ENCODE measurements around the gene OBP2B. TPM values are rescaled to one million over a fixed set of nuclear protein-coding genes. Genes with fewer than 3 reads are reported as not detected.
"Not testable (repeated sequence)": the region's sequence is repeated elsewhere in the genome, so short reads cannot be mapped to it uniquely, and the experiment has no call there.

OBP2B gene
- total RNA-seq, 1 experiment from 2014 or later = not detected

DNA sequence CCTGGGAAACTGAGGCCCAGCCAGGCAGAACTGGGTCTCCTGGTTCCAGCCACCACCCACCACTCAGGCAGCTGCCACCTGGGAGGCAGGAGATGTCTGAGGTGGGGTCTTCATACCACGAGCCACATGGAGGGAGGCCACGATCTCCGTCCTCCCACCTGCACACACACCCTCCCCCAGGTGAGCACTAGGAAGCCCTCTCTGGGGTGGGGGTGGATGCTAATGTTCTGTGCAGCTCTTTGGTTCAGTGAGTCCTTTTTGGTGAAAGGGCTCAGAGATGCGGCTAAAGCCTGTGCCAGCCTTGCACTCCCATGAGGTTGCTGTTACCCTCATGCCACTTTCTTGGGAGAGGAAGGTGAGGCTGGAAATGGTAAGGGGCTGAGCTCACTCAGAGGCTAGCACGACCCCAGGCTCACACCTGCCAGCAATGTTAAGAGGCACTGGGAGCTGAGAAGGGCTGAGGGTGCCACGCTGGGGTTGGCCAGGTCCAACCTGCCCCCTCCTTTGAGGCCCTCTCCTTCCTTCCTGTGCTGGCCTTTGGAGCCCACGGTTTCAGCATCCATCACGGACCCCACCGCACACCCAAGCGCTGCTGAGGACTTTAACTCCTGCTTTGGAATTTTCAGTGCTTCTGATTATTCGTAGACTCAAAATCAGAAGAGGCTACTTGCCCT is 26.6 kb upstream of the OBP2B start:
- no peak for DNase-seq (ENCODE audit: unreplicated experiment)
- H3K27ac Mint-ChIP-seq (ENCODE audit: low read depth, unreplicated experiment) = no peak overlapping the region
- no peaks in the 10 kb centered on the region for H3K4me1 Mint-ChIP-seq (ENCODE audit: insufficient read depth, unreplicated experiment)
- intact Hi-C loops (cut with micrococcal nuclease) = no loop called here
- CTCF ChIA-PET = no interaction called here
- peaks cover 25% of the 10 kb centered on the region for H3K27me3 Mint-ChIP-seq (ENCODE audit: insufficient read depth, unreplicated experiment)
- POLR2A ChIA-PET = no interaction called here
- no peak overlapping the region for H3K4me3 Mint-ChIP-seq (ENCODE audit: unreplicated experiment)
- no peaks in the 10 kb centered on the region for H3K9me3 Mint-ChIP-seq (ENCODE audit: unreplicated experiment)
- H3K36me3 Mint-ChIP-seq (ENCODE audit: insufficient read depth, unreplicated experiment) = no peaks in the 10 kb centered on the region
- TF ChIP-seq, protein P1, sequence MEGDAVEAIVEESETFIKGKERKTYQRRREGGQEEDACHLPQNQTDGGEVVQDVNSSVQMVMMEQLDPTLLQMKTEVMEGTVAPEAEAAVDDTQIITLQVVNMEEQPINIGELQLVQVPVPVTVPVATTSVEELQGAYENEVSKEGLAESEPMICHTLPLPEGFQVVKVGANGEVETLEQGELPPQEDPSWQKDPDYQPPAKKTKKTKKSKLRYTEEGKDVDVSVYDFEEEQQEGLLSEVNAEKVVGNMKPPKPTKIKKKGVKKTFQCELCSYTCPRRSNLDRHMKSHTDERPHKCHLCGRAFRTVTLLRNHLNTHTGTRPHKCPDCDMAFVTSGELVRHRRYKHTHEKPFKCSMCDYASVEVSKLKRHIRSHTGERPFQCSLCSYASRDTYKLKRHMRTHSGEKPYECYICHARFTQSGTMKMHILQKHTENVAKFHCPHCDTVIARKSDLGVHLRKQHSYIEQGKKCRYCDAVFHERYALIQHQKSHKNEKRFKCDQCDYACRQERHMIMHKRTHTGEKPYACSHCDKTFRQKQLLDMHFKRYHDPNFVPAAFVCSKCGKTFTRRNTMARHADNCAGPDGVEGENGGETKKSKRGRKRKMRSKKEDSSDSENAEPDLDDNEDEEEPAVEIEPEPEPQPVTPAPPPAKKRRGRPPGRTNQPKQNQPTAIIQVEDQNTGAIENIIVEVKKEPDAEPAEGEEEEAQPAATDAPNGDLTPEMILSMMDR (IDR thresholded peaks at IDR 0.05; ENCODE audit: unreplicated experiment) = no peak
- BruUV-seq (replicated peaks) = no TSS peak

DNA sequence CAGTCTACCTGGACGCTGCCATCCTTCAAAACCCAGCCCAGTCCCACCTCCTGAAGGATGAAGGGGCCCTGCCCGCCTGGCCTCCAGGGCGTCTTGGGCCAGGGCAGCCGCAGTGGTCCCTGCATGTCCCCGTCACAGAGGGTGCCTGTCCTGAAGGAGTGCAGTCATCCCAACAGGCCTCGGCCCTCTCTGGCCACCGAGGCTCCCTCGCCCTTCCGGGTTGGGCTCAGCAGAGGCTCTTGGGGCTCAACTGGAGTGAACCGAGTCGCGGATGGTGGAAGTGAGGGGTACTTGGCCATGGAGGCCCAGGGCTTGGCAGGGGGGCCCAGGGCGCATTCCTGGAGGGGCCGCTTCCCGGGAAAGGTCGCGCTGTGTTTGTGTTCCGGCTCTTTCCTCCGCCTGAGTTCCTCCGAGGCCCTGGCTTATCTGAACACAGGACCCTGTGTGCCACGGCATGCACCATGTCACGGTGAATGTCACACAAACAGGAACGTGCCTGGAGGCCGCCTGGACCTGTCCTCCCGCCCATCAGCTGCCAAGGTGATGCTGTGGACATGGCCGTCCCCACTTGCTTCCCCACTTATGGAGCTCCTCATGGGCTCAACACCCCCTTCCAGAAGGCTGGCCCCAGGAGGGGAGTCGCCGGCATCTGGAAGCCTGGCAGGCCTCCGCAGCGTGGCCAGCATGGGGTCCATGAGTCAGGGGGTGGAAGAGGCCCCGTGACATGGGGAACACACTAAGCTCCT is 25.7 kb upstream of the OBP2B start:
- Mint-ChIP-seq H3K9me3 (ENCODE audit: unreplicated experiment) (no peaks in the 10 kb centered on the region), H3K4me3 (ENCODE audit: unreplicated experiment) (no peak overlapping the region), H3K27ac (ENCODE audit: low read depth, unreplicated experiment) (no peak overlapping the region), H3K4me1 (ENCODE audit: insufficient read depth, unreplicated experiment) (no peaks in the 10 kb centered on the region), H3K27me3 (ENCODE audit: insufficient read depth, unreplicated experiment) (peaks cover 34% of the 10 kb centered on the region), H3K36me3 (ENCODE audit: insufficient read depth, unreplicated experiment) (no peaks in the 10 kb centered on the region)
- POLR2A ChIA-PET = no interaction called here
- no peak for DNase-seq (ENCODE audit: unreplicated experiment)
- intact Hi-C loops (cut with micrococcal nuclease) = no loop called here
- CTCF ChIA-PET = no interaction called here
- TF ChIP-seq, protein P1 (IDR thresholded peaks at IDR 0.05; ENCODE audit: unreplicated experiment) = no peak
- no TSS peak for BruUV-seq (replicated peaks)

DNA sequence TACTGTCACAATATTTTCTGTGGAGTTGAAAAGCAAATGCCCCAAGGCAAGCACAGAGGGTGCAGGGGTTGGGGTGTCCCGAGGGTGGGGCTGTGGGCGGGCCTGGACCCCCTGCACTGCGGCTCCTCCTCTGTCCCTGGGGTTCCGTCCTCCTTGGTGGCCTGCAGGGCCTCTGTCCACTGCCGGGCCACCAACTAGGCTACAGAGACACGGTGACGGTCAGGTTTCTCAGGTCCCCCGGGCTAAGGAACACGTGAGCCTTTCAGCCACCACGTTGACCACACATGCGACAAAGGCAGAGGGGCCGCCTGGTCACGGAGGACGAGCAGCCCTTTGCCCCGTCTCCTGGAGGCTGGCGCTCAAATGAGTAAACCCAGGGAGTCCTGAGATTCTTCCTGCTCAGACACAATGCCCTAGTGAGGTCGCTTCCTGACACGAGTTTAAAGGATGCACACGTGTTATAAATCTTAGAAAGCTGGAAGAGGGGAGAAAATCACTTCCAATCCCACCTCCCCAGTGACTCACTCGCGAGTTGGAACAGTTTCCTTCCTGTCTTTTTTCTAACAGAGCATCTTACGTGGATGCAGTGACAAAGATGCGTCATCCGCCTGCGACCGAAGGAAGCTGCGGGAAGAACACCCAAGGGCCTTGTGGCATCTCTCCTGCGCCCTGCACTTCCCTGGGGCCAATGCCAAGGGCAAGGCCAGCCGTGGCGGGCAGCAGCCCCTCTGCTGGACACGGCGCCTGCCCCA is 24.8 kb upstream of the OBP2B start:
- no TSS peak for BruUV-seq (replicated peaks)
- CTCF ChIA-PET = no interaction called here
- intact Hi-C loops (cut with micrococcal nuclease) = no loop called here
- TF ChIP-seq, protein P1 (IDR thresholded peaks at IDR 0.05; ENCODE audit: unreplicated experiment) = no peak
- Mint-ChIP-seq H3K9me3 (ENCODE audit: unreplicated experiment) (no peaks in the 10 kb centered on the region), H3K4me3 (ENCODE audit: unreplicated experiment) (no peak overlapping the region), H3K27me3 (ENCODE audit: insufficient read depth, unreplicated experiment) (peaks cover 42% of the 10 kb centered on the region), H3K4me1 (ENCODE audit: insufficient read depth, unreplicated experiment) (no peaks in the 10 kb centered on the region), H3K36me3 (ENCODE audit: insufficient read depth, unreplicated experiment) (no peaks in the 10 kb centered on the region), H3K27ac (ENCODE audit: low read depth, unreplicated experiment) (no peak overlapping the region)
- POLR2A ChIA-PET = no interaction called here
- DNase-seq (ENCODE audit: unreplicated experiment) = no peak

DNA sequence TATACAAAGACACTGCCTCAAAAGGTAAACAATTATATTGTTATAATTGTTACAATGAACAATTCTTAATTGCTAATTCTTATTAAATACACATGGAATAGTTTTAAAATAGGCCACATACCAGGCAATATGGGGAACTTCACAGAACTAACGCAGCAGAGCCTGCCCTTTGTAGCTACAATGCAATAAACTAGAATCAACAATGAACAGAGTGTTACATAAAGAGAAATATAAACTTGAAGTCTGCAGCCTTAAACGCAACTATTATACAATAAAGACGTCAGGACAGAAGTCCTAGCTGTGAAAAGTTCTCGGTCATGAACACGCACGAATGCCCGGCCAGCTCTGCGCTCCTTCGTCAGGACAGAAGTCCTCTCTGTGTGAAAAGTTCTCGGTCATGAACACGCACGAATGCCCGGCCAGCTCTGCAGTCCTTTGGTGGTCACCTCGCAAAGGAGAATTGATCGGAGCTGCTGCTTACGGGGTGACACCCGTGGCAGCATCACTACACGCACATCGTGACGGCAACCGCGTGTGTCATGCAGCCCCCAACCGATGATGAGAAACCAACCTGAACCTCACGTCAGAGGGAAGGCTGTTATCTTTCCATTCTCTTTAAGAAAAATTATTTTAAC is 23.0 kb upstream of the OBP2B start:
- intact Hi-C loops (cut with micrococcal nuclease); BruUV-seq (replicated peaks); DNase-seq (ENCODE audit: unreplicated experiment); H3K4me3 Mint-ChIP-seq (ENCODE audit: unreplicated experiment); H3K9me3 Mint-ChIP-seq (ENCODE audit: unreplicated experiment); H3K4me1 Mint-ChIP-seq (ENCODE audit: insufficient read depth, unreplicated experiment); H3K36me3 Mint-ChIP-seq (ENCODE audit: insufficient read depth, unreplicated experiment); H3K27ac Mint-ChIP-seq (ENCODE audit: low read depth, unreplicated experiment); POLR2A ChIA-PET: not testable (repeated sequence)
- peaks cover 35% of the 10 kb centered on the region for H3K27me3 Mint-ChIP-seq (ENCODE audit: insufficient read depth, unreplicated experiment)
- CTCF ChIA-PET = interaction anchor here (0.6 kb wide), 1 partner anchor 187 kb away, joined by 4 read pairs; no protein-coding TSS in a partner anchor

DNA sequence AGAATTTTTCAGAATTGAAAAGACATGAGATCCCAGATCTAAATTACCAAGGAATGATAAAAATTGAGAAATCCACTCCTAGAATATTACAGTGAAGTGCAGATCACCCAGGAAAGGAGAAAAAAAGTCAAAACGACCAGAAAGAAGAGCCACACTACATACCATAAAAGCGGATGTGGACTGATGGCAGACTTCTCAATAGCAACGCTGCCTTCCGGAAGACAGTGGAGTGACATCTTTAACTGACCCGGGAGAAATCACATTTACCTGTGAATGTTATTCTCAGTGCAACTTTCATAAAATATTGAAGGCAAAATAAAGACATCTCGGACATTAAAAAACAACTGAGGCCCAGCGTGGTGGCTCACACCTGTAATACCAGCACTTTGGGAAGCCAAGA is 21.5 kb upstream of the OBP2B start:
- peaks cover 27% of the 10 kb centered on the region for H3K27me3 Mint-ChIP-seq (ENCODE audit: insufficient read depth, unreplicated experiment)
- H3K9me3 Mint-ChIP-seq (ENCODE audit: unreplicated experiment); intact Hi-C loops (cut with micrococcal nuclease); DNase-seq (ENCODE audit: unreplicated experiment); H3K36me3 Mint-ChIP-seq (ENCODE audit: insufficient read depth, unreplicated experiment); BruUV-seq (replicated peaks); H3K4me3 Mint-ChIP-seq (ENCODE audit: unreplicated experiment); H3K27ac Mint-ChIP-seq (ENCODE audit: low read depth, unreplicated experiment); CTCF ChIA-PET; POLR2A ChIA-PET; H3K4me1 Mint-ChIP-seq (ENCODE audit: insufficient read depth, unreplicated experiment): not testable (repeated sequence)

Data from MCF 10A (cell line).